Measurements from ENCODE around the gene IFNA14. TPM values are rescaled to one million over a fixed set of nuclear protein-coding genes. Genes with fewer than 3 reads are reported as not detected.
"Not testable (repeated sequence)": the region's sequence is repeated elsewhere in the genome, so short reads cannot be mapped to it uniquely, and the experiment has no call there.

Gene IFNA14
- total and polyA plus RNA-seq, 8 donors, result not detected

DNA sequence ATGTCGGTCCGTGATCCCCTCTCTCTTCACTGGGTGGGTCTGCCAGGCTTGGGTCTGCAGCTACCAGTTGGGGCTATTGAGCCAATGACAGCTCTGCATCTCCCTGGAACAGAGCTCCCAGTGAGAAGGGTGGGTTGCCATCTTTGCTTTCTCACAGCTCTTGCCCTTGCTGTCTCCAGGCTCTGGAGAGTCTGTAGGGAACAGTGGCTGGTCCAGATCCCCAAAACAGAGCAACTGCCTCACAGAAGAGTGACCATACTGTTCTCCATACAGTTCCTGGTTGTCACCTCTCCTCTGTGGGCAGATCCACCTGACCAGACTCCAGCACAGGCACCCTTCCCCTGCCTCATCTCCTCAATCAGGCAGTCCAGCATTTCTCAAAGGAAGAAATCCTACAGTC lies 6.5 kb downstream of the IFNA14 start:
- Histone ChIP-seq H3K4me1 (no peaks in the 10 kb centered on the region), H3K27ac (no peak overlapping the region), H3K36me3 (no peaks in the 10 kb centered on the region), H3K9me3 (no peaks in the 10 kb centered on the region), H3K27me3 (no peaks in the 10 kb centered on the region), H3K4me3 (no peak overlapping the region)
- 54 to 68% methylated on average over 2 of the region's 2 CpGs for WGBS, 2 donors
- no peak for DNase-seq
- no peak for FAIRE-seq
- intact Hi-C loops (cut with DNase I), result no loop called here
- TF ChIP-seq, protein P1, sequence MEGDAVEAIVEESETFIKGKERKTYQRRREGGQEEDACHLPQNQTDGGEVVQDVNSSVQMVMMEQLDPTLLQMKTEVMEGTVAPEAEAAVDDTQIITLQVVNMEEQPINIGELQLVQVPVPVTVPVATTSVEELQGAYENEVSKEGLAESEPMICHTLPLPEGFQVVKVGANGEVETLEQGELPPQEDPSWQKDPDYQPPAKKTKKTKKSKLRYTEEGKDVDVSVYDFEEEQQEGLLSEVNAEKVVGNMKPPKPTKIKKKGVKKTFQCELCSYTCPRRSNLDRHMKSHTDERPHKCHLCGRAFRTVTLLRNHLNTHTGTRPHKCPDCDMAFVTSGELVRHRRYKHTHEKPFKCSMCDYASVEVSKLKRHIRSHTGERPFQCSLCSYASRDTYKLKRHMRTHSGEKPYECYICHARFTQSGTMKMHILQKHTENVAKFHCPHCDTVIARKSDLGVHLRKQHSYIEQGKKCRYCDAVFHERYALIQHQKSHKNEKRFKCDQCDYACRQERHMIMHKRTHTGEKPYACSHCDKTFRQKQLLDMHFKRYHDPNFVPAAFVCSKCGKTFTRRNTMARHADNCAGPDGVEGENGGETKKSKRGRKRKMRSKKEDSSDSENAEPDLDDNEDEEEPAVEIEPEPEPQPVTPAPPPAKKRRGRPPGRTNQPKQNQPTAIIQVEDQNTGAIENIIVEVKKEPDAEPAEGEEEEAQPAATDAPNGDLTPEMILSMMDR (IDR thresholded peaks at IDR 0.05), result no peak
- ATAC-seq, result no peak

DNA sequence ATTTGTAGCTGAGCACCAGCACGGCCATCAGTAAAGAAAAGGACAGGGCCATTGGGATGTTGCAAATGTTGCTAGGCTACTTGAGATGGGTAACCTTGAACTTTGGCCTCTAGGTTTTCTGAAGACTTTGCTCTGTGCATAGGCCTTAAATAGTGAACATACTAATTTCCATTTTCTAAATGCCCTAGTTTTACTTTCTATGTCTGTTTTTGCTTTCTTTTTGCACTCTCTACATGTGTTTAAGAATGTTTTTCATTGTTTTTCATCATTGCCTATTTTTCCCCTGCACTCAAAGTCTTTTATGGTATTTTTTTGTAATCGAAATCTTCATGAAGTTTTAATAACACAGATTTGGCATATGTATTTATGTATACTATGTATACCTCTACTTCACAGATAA lies 11.7 kb downstream of the IFNA14 start, which contains the start of gene IFNA17:
TSS of gene IFNA17 (minus strand) at position 101 of the 400 bp plus-strand sequence. CDS start at position 52, 49 bp downstream.
- H3K4me3 ChIP-seq, result no peak within 1 kb of the TSS
- WGBS, 2 donors, result 51 to 78% methylated on average over 2 of the region's 2 CpGs
- intact Hi-C loops (cut with DNase I), result no loop called here
- H3K4me1 ChIP-seq, result no peaks in the 10 kb centered on the region
- no peaks in the 10 kb centered on the region for H3K9me3 ChIP-seq
- H3K27ac ChIP-seq, result no peak within 1 kb of the TSS
- no peaks in the 10 kb centered on the region for H3K27me3 ChIP-seq
- DNase-seq (no peak), ATAC-seq (no peak), FAIRE-seq (no peak)
- TF ChIP-seq, protein P1 (IDR thresholded peaks at IDR 0.05), result no peak
- H3K36me3 ChIP-seq, result no peaks in the 10 kb centered on the region

DNA sequence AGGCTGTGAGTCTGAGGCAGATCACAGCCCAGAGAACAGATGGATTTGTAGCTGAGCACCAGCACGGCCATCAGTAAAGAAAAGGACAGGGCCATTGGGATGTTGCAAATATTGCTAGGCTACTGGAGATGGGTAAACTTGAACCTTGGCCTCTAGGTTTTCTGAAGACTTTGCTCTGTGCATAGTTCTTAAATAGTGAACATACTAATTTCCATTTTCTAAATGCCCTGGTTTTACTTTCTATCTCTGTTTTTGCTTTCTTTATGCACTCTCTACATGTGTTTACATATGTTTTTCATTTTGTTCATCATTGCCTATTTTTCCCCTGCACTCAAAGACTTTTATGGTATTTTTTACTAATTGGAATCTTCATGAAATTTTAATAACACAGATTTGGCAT lies 22.6 kb downstream of the IFNA14 start, which contains the start of gene IFNA16:
TSS of gene IFNA16 (minus strand) at position 101 of the 400 bp plus-strand sequence. CDS start at position 95, 6 bp downstream.
- DNase-seq; H3K36me3 ChIP-seq; H3K9me3 ChIP-seq; H3K27me3 ChIP-seq; ATAC-seq; H3K27ac ChIP-seq; intact Hi-C loops (cut with DNase I); H3K4me3 ChIP-seq; H3K4me1 ChIP-seq; FAIRE-seq: not testable (repeated sequence)
- WGBS, 2 donors, result 62 to 93% methylated on average over 1 of the region's 1 CpG

DNA sequence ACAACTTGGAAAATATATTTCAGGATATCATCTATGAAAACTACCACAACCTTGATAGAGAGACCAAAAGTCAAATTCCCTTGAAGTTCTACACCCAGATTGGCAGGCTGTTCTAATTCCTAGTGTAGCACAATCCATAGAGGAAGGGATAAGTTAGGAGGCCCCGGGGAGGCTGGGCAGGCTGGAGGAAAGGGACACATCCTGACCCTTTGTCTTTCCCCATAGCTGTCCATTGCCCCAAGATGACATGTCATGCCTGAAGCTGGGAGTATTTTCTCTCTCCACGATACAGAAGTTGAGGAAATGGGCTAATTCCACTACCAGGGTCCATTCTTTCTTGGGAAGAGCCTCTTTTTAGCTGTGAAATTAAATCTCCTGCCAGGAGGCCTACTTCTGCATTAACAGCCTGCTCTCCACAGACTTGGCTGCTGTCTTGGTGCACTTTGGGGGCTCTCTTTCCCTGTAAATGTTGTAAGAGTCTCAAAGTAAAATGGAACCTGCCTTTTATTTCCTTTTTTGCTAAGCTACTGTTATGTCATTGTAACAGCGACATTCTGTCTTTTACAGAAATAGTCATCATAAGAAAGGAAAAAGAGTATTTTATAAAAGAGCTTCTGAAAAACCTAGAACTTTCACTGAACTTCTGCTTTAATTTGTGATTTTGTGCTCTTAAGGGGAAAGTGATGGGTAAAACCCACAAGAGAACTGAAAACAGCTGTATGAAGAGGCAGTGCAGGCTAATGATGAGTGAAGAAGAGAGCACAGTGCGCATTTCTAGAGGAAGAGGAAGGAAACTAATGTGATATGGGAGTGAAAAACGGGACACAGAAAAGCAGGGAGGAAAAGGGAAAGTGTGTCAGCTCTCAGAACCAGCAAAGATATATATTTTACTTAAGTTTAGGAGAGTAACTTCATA lies 26.1 kb downstream of the IFNA14 start:
- H3K27me3 ChIP-seq; intact Hi-C loops (cut with DNase I); H3K36me3 ChIP-seq; DNase-seq; H3K27ac ChIP-seq; H3K9me3 ChIP-seq; H3K4me3 ChIP-seq; H3K4me1 ChIP-seq: not testable (repeated sequence)
- 33 to 40% methylated on average over 4 to 5 of the region's 5 CpGs for WGBS, 2 donors
- ATAC-seq, result peak in 1 of 4 donors; percentile 43
- TF ChIP-seq, protein P1 (IDR thresholded peaks at IDR 0.05), result peak in 1 of 4 donors; percentile 8
- FAIRE-seq, result peak; percentile 32

DNA sequence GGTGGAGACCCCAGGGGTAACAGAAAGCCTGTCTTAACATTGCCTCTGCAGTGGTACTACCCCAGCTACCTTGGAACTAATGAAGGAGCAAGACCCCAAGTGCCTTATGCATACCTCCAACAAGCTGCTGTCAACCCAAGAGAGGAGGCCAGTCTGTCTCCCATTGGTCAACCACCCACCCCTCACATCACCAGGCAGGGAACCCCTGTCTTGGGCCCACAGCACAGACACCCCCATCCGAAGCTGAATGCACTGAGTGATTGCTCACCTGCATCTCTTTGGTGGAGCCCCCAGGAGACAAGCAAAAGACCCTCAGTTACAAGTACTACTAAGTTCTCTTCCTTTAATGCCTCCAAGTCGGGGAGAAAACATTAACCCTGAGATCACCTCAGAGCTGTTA lies 27.6 kb downstream of the IFNA14 start:
- H3K36me3 ChIP-seq; intact Hi-C loops (cut with DNase I); ATAC-seq; H3K9me3 ChIP-seq; DNase-seq; H3K27me3 ChIP-seq; FAIRE-seq; H3K4me3 ChIP-seq; H3K27ac ChIP-seq; H3K4me1 ChIP-seq: not testable (repeated sequence)
- 44 to 53% methylated on average over 2 of the region's 2 CpGs for WGBS, 2 donors

DNA sequence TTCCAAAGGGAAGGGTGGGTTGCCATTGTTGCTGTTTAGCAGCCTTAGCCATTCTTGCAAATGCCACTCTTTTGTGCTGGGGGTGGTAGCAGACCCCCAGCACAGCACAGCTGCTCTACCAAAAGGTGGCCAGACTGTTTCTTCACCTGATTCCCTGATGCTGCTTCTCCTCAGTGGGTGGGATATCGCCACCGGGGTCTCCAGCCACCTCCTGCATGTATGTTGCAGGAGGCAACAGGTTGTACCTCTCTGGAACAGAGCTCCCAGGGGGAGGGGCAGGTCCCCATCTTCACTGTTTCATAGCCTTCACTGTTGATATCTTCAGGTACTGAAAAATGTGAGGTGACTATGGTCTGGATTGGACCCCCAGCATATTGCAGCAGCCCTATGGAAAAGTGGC lies 29.0 kb downstream of the IFNA14 start:
- WGBS, 2 donors, result 77 to 92% methylated on average over 2 of the region's 2 CpGs
- H3K4me1 ChIP-seq; FAIRE-seq; H3K4me3 ChIP-seq; intact Hi-C loops (cut with DNase I); H3K27ac ChIP-seq; ATAC-seq; DNase-seq; H3K36me3 ChIP-seq; H3K9me3 ChIP-seq; H3K27me3 ChIP-seq: not testable (repeated sequence)
